GM18502 (cell line): ENCODE measurements around the gene BTLA.
"Not testable (repeated sequence)": the region's sequence is repeated elsewhere in the genome, so short reads cannot be mapped to it uniquely, and the experiment has no call there.

Experiments used
- ATAC-seq: cut with Tn5 transposase; IDR thresholded peaks from one replicate; pipeline ENCODE4 v1.9.1; 2021; ENCODE audit warnings: mild to moderate bottlenecking; ENCODE audit not compliant: unreplicated experiment, poor library complexity

BTLA gene

DNA sequence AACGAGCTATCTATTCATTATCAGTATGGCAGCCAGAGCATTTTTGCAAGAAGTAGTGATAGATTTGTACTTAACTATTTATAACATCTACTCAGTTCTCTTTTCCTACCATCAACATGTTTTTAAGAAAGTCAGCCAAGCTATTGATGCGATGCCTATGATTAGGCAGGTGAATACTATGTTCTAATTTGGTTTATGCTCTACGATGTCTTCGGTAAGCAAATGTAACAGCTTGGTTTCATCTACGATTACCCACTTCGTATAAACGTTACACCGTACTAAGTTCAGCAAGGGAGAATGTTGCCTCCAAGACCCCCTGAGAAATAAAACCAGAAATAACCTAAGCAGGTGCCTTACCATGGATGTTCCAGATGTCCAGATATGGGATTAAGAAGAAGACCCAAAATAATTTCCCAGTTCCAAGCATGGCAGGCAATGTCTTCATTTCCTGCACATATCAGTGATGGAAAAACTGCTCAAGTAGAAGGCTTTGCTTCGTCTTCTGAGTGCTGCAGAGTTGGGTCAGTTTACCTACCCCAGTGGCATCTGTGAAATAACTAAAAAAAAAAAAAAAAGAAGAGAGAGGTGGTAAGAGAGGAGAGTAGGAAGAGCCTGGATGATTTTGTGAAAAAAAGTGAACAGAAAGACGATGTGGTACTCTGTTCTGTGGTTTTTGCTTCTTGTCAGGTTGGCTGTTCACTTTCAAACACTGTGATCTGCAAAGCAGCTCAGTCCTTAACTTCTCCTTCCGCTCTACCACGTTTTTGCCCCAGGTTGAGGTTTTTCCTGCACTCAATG lies at the start of gene BTLA:
Gene BTLA (minus strand): TSS at position 559 of the 798 bp plus-strand sequence. CDS start 114 bp downstream, at position 445.
- ATAC-seq: peak; percentile 68

DNA sequence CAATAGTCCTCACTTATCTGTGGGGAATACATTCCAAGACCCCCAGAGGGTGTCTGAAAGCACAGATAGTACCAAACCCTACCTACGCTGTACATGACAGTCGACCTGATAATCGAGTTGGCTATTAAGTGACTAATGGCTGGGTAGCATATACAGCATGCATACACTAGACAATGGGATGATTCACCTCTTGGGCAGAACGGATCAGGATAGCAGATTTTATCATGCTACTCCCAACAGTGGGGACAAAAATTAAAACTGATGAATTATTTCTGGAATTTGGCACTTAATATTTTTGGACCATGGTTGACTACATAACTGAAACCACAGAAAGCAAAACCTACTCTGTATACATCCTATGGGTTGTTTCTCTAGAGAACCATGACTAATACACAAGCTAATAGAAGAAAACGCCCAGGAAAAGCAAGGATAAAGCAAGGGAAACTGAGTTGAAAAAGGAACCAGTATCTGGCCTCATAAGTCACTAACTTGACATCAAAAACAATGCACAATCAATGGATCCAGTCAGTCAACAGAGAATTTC lies 47.0 kb upstream of the BTLA start:
- ATAC-seq: no peak

DNA sequence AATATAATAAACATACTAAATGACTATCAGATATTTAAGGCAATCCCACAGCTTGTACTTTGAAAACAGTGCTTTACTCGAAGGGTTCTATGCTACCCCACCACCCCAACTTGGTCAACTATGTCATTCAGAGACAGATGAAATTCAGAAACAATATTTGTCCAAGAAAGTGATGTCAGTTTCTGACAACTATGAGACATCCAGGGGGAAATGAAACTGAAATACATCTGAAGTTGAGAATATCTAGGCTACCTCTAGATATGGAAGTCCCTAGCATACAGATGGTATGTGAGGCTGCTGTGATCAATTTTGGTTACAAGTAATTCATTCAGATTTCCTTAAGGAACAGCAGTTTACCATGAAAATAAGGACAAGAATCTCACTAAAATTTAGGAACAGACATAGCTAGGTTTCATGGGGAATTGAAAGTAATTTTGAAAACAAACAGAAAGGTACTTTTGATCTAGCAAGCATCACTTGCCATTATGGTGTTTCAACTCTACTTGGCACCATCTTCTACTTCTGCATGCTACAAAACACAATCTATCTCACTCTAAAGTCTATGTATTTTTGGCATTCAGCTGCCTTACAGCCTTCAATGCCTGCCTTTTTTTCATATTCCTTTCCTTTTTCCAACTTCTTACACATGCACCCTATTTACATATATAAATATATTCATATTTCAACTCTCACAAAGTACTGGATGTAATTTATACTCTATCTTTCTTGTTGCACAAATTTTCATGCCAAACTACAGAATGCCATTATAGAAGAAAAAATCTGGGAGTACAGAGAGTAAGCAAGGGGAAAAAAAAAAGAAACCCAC lies 40.8 kb upstream of the BTLA start:
- ATAC-seq: peak; percentile 98

GRCh38 chr3:112531358-112531781 lies 32.1 kb upstream of the BTLA start:
- no peak for ATAC-seq

DNA sequence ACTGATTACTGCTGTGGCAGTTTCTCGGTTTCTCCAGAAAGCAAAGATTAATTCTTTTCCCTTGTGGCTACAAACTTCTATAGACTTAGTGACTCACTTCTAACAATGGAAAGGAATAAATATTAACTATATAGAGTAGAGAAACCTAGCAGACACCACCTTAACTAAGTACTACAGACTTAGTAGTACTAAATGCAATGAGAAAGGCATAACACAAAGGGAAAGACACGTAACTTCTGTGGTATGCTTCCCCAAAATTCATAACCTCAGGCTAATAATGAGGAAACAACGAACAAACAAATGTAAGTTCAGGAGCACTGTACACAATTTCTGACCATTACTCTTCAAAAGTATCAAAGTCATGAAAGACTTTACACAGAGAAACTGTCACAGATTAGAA lies 31.3 kb upstream of the BTLA start:
- no peak for ATAC-seq

- not testable (repeated sequence) for ATAC-seq
Observed at GRCh38 chr3:112524127-112524526, 24.9 kb upstream of the BTLA start.

- peak; percentile 53 for ATAC-seq
Observed at GRCh38 chr3:112519424-112520001, 20.2 kb upstream of the BTLA start.

DNA sequence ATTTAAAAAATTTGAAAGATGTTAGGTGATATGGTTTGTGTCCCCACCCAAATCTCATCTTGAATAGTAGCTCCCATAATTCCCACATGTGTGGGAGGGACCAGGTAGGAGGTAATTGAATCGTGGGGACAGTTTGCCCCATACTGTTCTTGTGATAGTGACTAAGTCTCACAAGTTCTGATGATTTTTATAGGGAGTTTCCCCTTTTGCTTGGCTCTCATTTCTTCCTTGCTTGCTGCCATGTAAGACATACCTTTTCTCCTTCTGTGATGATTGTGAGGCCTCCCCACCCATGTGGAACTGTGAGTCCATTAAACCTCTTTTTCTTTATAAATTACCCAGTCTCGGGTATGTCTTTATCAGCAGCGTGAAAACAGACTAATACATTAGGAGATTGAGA lies 19.7 kb upstream of the BTLA start:
- ATAC-seq: not testable (repeated sequence)

DNA sequence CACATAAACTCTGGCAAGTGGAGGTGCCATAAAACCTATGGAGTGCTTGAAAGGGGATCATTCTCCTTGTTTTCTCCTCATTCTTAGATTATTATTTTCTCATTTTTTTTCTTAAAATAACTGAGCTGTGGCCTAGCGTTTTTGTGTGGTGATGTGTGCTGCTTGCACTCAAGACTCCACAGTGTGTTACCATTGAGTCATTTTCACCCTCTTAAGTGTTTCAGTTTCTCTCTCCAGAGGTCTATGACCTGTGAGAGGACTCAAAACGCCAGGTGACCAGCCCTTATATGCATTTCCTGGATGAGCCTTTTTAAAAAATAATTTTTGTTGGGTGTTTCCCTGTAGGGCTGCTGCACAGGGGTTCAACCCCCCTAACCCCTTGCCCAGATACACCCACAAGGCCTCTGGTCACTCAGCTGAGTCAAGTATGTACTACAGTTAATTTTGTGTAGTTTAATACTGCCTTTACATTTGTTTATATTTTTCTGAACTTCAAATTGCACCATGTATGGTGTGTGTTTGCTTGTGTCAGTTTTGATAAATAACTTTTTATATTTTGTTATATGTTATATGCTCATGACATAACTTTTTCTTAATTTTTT lies 15.4 kb upstream of the BTLA start:
- ATAC-seq: peak; percentile 99

DNA sequence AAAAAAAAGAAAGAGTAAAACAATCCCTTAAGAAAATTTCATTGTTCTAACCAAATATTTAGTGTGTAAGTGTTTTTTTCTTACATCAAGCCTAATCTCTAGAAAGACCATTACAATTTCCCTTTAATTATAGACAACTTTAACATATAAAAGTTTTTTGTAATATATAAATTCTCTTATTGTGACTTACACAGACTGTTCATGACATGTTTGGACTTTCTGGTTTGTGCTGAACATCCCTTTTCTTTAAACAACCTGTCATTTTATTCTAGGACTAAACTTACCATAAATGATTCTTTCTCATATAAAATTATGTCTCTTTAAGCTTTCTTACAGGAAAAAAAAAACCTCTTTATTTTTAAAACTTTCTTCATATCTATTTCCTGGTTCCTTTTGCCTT lies 13.0 kb upstream of the BTLA start:
- no peak for ATAC-seq

GRCh38 chr3:112508860-112509259 lies 9.6 kb upstream of the BTLA start:
- no peak for ATAC-seq

GRCh38 chr3:112508261-112508660 lies 9.0 kb upstream of the BTLA start:
- ATAC-seq: no peak

- no peak for ATAC-seq
Observed at GRCh38 chr3:112505907-112506306, 6.6 kb upstream of the BTLA start.

DNA sequence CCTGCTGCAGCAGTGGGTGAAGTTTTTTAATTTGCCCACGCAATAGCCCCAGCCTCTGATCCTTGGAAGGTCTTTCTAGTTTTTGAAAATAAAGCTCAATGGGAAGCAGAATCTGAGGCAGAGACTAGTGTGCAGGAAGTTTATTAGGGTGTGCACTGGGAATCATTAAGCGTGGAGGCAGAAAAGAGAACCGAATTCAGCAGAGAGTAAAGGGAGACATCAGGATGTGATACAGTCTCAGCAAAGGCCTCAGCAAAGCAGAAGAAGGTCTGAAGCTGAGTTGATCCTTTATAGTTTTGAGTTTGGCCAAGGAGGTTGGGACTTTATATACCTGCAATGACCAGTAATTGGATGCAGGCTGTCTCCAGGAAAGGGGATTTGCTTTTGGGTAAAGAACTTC lies 4.9 kb upstream of the BTLA start:
- ATAC-seq: no peak

GRCh38 chr3:112503304-112503972 lies 4.2 kb upstream of the BTLA start:
- no peak for ATAC-seq

DNA sequence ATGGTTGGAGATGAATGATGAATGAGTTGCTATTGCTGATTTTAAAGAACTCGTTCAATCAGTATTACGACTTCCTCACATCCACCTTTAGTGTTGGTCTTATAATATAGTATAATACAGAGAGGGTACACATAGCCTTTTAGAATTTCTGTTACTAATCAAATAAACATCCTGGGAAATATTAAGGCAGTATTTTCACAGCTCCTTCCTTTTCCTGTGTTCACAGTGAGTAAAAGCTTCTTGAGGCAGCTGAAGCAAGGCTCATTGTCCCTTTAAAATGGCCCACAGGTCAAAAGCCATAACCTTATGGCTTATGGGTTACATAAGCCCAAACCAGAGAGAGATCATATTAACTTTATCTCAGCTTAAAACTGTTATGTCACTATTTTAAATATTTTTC lies 1.3 kb upstream of the BTLA start:
- ATAC-seq: no peak

- no peak for ATAC-seq
Observed at GRCh38 chr3:112497897-112498548, 1.2 kb downstream of the BTLA start.

- ATAC-seq: no peak
Observed at GRCh38 chr3:112496366-112497067, 2.8 kb downstream of the BTLA start.

- not testable (repeated sequence) for ATAC-seq
Observed at GRCh38 chr3:112494448-112494767, 4.9 kb downstream of the BTLA start.
